ENCODE results near the gene PBX2.

DNA sequence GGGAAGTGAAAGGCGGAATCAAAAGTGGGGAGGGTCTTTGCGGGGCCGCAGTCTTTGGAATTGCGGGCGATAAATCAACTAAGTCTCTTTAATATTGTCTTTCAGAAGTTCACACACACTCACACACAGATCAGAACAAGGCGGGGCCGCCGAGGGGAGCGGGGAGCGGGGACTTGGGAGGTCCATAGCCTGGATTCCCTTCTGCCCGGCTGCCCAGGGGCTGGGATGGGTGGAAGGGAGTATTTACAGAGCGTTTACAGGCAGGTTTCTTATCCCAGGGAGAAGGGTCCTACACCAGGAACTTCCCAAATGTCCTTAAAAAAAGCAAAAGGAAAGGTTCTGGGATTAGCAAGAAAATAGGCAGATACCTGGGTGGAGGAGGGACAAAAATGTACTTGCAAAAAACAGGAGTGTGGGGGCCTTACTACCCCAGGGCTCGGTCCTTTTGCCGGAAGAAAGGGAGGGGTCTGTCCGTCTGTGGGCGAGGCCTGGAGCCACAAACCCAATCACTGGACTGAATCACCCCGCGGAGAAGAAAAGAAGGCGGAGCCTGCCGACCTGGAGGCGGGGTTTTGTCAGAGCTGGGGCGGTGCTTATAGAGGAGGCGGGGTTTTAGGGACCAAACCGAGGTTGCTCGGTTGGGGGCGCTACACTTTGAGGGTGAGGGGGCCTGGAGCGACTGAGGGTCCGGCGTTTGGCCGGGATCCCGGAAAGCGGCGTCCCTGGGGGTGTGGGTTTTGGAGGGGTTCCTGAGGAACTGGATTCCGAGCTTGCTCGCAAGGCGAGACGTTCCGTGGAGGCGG lies 41.5 kb downstream of the PBX2 start:
- TF ChIP-seq EZH2 (IDR thresholded peaks at IDR 0.05): no peak
- no peak for TF ChIP-seq FOXP2 (optimal IDR thresholded peaks at IDR 0.05; ENCODE audit: control extremely low read depth, extremely low read length, insufficient read depth)
- no peak for TF ChIP-seq POLR2AphosphoS5 (IDR thresholded peaks at IDR 0.05; ENCODE audit: borderline replicate concordance, low read depth, low read length)

Data from SK-N-MC (cell line).